ENCODE data around the gene PUS3.

The PUS3 gene

GRCh38 chr11:125940145-125940544, 37.1 kb upstream of the PUS3 start:
- FAIRE-seq, result no peak

- no peak for FAIRE-seq
Observed at GRCh38 chr11:125939081-125939521, 36.1 kb upstream of the PUS3 start.

GRCh38 chr11:125938418-125938817, 35.4 kb upstream of the PUS3 start:
- FAIRE-seq, result no peak

GRCh38 chr11:125935618-125936199, 32.7 kb upstream of the PUS3 start:
- no peak for FAIRE-seq

GRCh38 chr11:125935056-125935455, 32.0 kb upstream of the PUS3 start:
- FAIRE-seq, result no peak

GRCh38 chr11:125934473-125934872, 31.5 kb upstream of the PUS3 start:
- no peak for FAIRE-seq

GRCh38 chr11:125933030-125933813, 30.2 kb upstream of the PUS3 start:
- no peak for FAIRE-seq

GRCh38 chr11:125932301-125932700, 29.3 kb upstream of the PUS3 start:
- no peak for FAIRE-seq

- no peak for FAIRE-seq
Observed at GRCh38 chr11:125931668-125932067, 28.7 kb upstream of the PUS3 start.

GRCh38 chr11:125931116-125931515, 28.1 kb upstream of the PUS3 start:
- FAIRE-seq, result no peak

GRCh38 chr11:125930076-125930450, 27.1 kb upstream of the PUS3 start:
- FAIRE-seq, result no peak

- no peak for FAIRE-seq
Observed at GRCh38 chr11:125929445-125930075, 26.6 kb upstream of the PUS3 start.

- FAIRE-seq, result no peak
Observed at GRCh38 chr11:125926682-125927081, 23.7 kb upstream of the PUS3 start.

GRCh38 chr11:125925804-125926203, 22.8 kb upstream of the PUS3 start:
- no peak for FAIRE-seq

- no peak for FAIRE-seq
Observed at GRCh38 chr11:125925247-125925740, 22.3 kb upstream of the PUS3 start.

GRCh38 chr11:125924384-125925007, 21.5 kb upstream of the PUS3 start:
- no peak for FAIRE-seq

- no peak for FAIRE-seq
Observed at GRCh38 chr11:125923633-125924032, 20.6 kb upstream of the PUS3 start.

- FAIRE-seq, result peak; percentile 80
Observed at GRCh38 chr11:125923012-125923579, 20.1 kb upstream of the PUS3 start.

- no peak for FAIRE-seq
Observed at GRCh38 chr11:125922156-125922555, 19.1 kb upstream of the PUS3 start.

- no peak for FAIRE-seq
Observed at GRCh38 chr11:125921042-125921441, 18.0 kb upstream of the PUS3 start.

- FAIRE-seq, result no peak
Observed at GRCh38 chr11:125918140-125918840, 15.3 kb upstream of the PUS3 start.

- no peak for FAIRE-seq
Observed at GRCh38 chr11:125916683-125917347, 13.8 kb upstream of the PUS3 start.
